DMS114 treated with DMSO at 0.1 percent for 48 hours (cell line): Measurements from ENCODE around the gene SUSD2.
"Not testable (repeated sequence)": the region's sequence is repeated elsewhere in the genome, so short reads cannot be mapped to it uniquely, and the experiment has no call there.

Experiments used
- DNase-seq: peaks from one replicate; lab custom pipeline; 2025; ENCODE audit not compliant: unreplicated experiment; lab: John Stamatoyannopoulos, UW

The SUSD2 gene

GRCh38 chr22:24181088-24181995, at the start of gene SUSD2:
Gene SUSD2, plus strand, starts transcription at chr22:24181487. Its CDS starts 33 bp downstream, at chr22:24181520.
- DNase-seq, result no peak

- no peak for DNase-seq
Measured at GRCh38 chr22:24133187-24133965, 47.9 kb upstream of the SUSD2 start.

GRCh38 chr22:24134090-24134846, 47.0 kb upstream of the SUSD2 start:
- no peak for DNase-seq

GRCh38 chr22:24136533-24136932, 44.8 kb upstream of the SUSD2 start:
- DNase-seq, result not testable (repeated sequence)

GRCh38 chr22:24137595-24137994, 43.7 kb upstream of the SUSD2 start:
- no peak for DNase-seq

GRCh38 chr22:24138649-24139420, 42.5 kb upstream of the SUSD2 start:
- no peak for DNase-seq

- no peak for DNase-seq
Measured at GRCh38 chr22:24140357-24140756, 40.9 kb upstream of the SUSD2 start.

GRCh38 chr22:24141586-24141985, 39.7 kb upstream of the SUSD2 start:
- DNase-seq, result no peak

GRCh38 chr22:24142241-24142640, 39.0 kb upstream of the SUSD2 start:
- no peak for DNase-seq

GRCh38 chr22:24142831-24143230, 38.5 kb upstream of the SUSD2 start:
- DNase-seq, result no peak

GRCh38 chr22:24144056-24144777, 37.1 kb upstream of the SUSD2 start:
- no peak for DNase-seq

- DNase-seq, result no peak
Measured at GRCh38 chr22:24144778-24145085, 36.6 kb upstream of the SUSD2 start.

GRCh38 chr22:24145446-24146193, 35.7 kb upstream of the SUSD2 start:
- DNase-seq, result no peak

GRCh38 chr22:24146194-24146616, 35.1 kb upstream of the SUSD2 start:
- DNase-seq, result no peak

- no peak for DNase-seq
Measured at GRCh38 chr22:24146791-24147353, 34.4 kb upstream of the SUSD2 start.

GRCh38 chr22:24147666-24148065, 33.6 kb upstream of the SUSD2 start:
- no peak for DNase-seq

GRCh38 chr22:24148266-24149197, 32.8 kb upstream of the SUSD2 start:
- no peak for DNase-seq

GRCh38 chr22:24149198-24149590, 32.1 kb upstream of the SUSD2 start:
- no peak for DNase-seq
